ENCODE results near the gene FGFRL1.

- TF ChIP-seq RAD21 (IDR thresholded peaks at IDR 0.05; ENCODE audit: low read depth) (no peak), USF1 (IDR thresholded peaks at IDR 0.05) (no peak), EGR1 (IDR thresholded peaks at IDR 0.05) (no peak), TEAD4 (IDR thresholded peaks at IDR 0.05) (no peak), MAX (IDR thresholded peaks at IDR 0.05) (no peak), EP300 (IDR thresholded peaks at IDR 0.05; ENCODE audit: borderline replicate concordance) (no peak), REST (IDR thresholded peaks at IDR 0.05; ENCODE audit: low read depth) (no peak), YY1 (IDR thresholded peaks at IDR 0.05; ENCODE audit: low read depth) (no peak), TAF1 (IDR thresholded peaks at IDR 0.05; ENCODE audit: low read depth) (no peak), CREB1 (IDR thresholded peaks at IDR 0.05; ENCODE audit: low read depth) (no peak), NFIC (IDR thresholded peaks at IDR 0.05) (no peak), ZBTB7A (IDR thresholded peaks at IDR 0.05; ENCODE audit: low read depth) (no peak), TCF12 (IDR thresholded peaks at IDR 0.05; ENCODE audit: low read depth) (no peak), CEBPB (IDR thresholded peaks at IDR 0.05) (no peak)
These were observed 45.7 kb upstream of the FGFRL1 start for GRCh38 chr4:965766-966134.
